DOHH2 (cell line): ENCODE results near the gene DNAH10.

ENCODE experiments used
- H3F3A ChIP-seq: fragments of 200-600 bp; sonication (generic), shearing (Covaris generic); 2 replicates; pipeline ENCODE4 v1.6.0; 2016; ENCODE audit warnings: antibody characterized with exemption, mild to moderate bottlenecking; ENCODE audit not compliant: control insufficient read depth, insufficient read depth
- H3K27ac ChIP-seq: fragments of 200-600 bp; sonication (generic); 2 replicates; pipeline ENCODE4 v1.5.1; 2014; ENCODE audit warnings: low read depth, mild to moderate bottlenecking, low read length, moderate library complexity
- H3K27me3 ChIP-seq: fragments of 200-600 bp; sonication (generic); 2 replicates; pipeline ENCODE4 v1.6.1; 2014; ENCODE audit warnings: mild to moderate bottlenecking, low read length, mixed read lengths; ENCODE audit not compliant: control insufficient read depth
- H3K36me3 ChIP-seq: fragments of 200-600 bp; sonication (generic); 2 replicates; pipeline ENCODE4 v1.6.1; 2014; ENCODE audit warnings: mild to moderate bottlenecking, low read length, moderate library complexity, mixed read lengths; ENCODE audit not compliant: control insufficient read depth
- H3K4me1 ChIP-seq: fragments of 200-600 bp; sonication (generic); 2 replicates; pipeline ENCODE4 v1.6.1; 2014; ENCODE audit warnings: mild to moderate bottlenecking, low read length, mixed read lengths; ENCODE audit not compliant: control insufficient read depth
- H3K4me2 ChIP-seq: fragments of 200-600 bp; sonication (generic); 2 replicates; pipeline ENCODE4 v1.6.0; 2014; ENCODE audit warnings: mild to moderate bottlenecking, low read length, moderate library complexity
- H3K4me3 ChIP-seq: fragments of 200-600 bp; sonication (generic); 2 replicates; pipeline ENCODE4 v1.5.1; 2014; ENCODE audit warnings: mild to moderate bottlenecking, low read length, mixed read lengths
- H3K79me2 ChIP-seq: fragments of 200-600 bp; sonication (generic); 2 replicates; pipeline ENCODE4 v1.6.1; 2014; ENCODE audit warnings: mild to moderate bottlenecking, low read length, mixed read lengths; ENCODE audit not compliant: control insufficient read depth
- H3K9me2 ChIP-seq: fragments of 200-600 bp; sonication (generic); replicated peaks from 2 replicates; pipeline ENCODE4 v1.6.1; 2014; ENCODE audit warnings: mild to moderate bottlenecking, low read length, mixed read lengths; ENCODE audit not compliant: control insufficient read depth
- H3K9me3 ChIP-seq: fragments of 200-600 bp; sonication (generic); 2 replicates; pipeline ENCODE4 v1.6.1; 2014; ENCODE audit warnings: antibody characterized with exemption, low read length, mixed read lengths; ENCODE audit not compliant: control insufficient read depth, insufficient read depth
- H4K20me1 ChIP-seq: fragments of 200-600 bp; sonication (generic); 2 replicates; pipeline ENCODE4 v1.6.0; 2014; ENCODE audit warnings: low read depth, mild to moderate bottlenecking, antibody characterized with exemption, low read length, moderate library complexity; ENCODE audit not compliant: control insufficient read depth, insufficient read depth
- CTCF ChIP-seq: fragments of 200-600 bp; sonication (generic); IDR thresholded peaks from one replicate; pipeline ENCODE4 v1.5.1; 2014; ENCODE audit warnings: antibody characterized with exemption, mild to moderate bottlenecking, low read depth, low read length; ENCODE audit not compliant: poor library complexity, severe bottlenecking
- EZH2phosphoT487 ChIP-seq: fragments of 200-600 bp; sonication (generic); IDR thresholded peaks from 2 replicates; pipeline ENCODE4 v1.6.1; 2017; ENCODE audit warnings: borderline replicate concordance, mild to moderate bottlenecking, antibody characterized with exemption, low read length, moderate library complexity, mixed read lengths

DNAH10 gene

GRCh38 chr12:123807002-123807401 lies 44.9 kb downstream of the DNAH10 start:
- Histone ChIP-seq H3K9me3 (no peaks in the 10 kb centered on the region), H4K20me1 (no peaks in the 10 kb centered on the region)
- no peak for TF ChIP-seq CTCF
- TF ChIP-seq EZH2phosphoT487 = no peak

GRCh38 chr12:123807670-123808069 lies 45.6 kb downstream of the DNAH10 start:
- Histone ChIP-seq H3K36me3 (no peaks in the 10 kb centered on the region), H3K79me2 (no peaks in the 10 kb centered on the region), H3K4me1 (no peaks in the 10 kb centered on the region), H3K27ac (no peak overlapping the region), H4K20me1 (no peaks in the 10 kb centered on the region), H3F3A (no peaks in the 10 kb centered on the region), H3K27me3 (0 out of 2 replicates have a peak, but pooled peaks cover 4% of the 10 kb centered on the region), H3K9me2 (no peaks in the 10 kb centered on the region), H3K4me2 (no peak overlapping the region), H3K4me3 (no peak overlapping the region), H3K9me3 (no peaks in the 10 kb centered on the region)
- TF ChIP-seq EZH2phosphoT487 (no peak), CTCF (no peak)

More at GRCh38 chr12:123807002-123807401, 44.9 kb downstream of the DNAH10 start:
- H3K27ac ChIP-seq = no peak overlapping the region
- H3K4me1 ChIP-seq = no peaks in the 10 kb centered on the region
- H3K9me2 ChIP-seq = no peaks in the 10 kb centered on the region
- no peaks in the 10 kb centered on the region for H3K79me2 ChIP-seq
- H3K27me3 ChIP-seq = 0 out of 2 replicates have a peak, but pooled peaks cover 4% of the 10 kb centered on the region
- no peaks in the 10 kb centered on the region for H3K36me3 ChIP-seq
- no peak overlapping the region for H3K4me2 ChIP-seq
- no peak overlapping the region for H3K4me3 ChIP-seq
- no peaks in the 10 kb centered on the region for H3F3A ChIP-seq

- no peaks in the 10 kb centered on the region for H3K9me3 ChIP-seq
- H3K27ac ChIP-seq = no peak overlapping the region
- 0 out of 2 replicates have a peak, but pooled peaks cover 4% of the 10 kb centered on the region for H3K27me3 ChIP-seq
- H3K4me2 ChIP-seq = no peak overlapping the region
- no peaks in the 10 kb centered on the region for H4K20me1 ChIP-seq
- no peaks in the 10 kb centered on the region for H3K79me2 ChIP-seq
- H3K4me1 ChIP-seq = no peaks in the 10 kb centered on the region
- no peak overlapping the region for H3K4me3 ChIP-seq
- no peaks in the 10 kb centered on the region for H3K36me3 ChIP-seq
- no peaks in the 10 kb centered on the region for H3K9me2 ChIP-seq
- TF ChIP-seq CTCF (no peak), EZH2phosphoT487 (no peak)
- H3F3A ChIP-seq = no peaks in the 10 kb centered on the region
Measured at GRCh38 chr12:123808167-123808566, 46.1 kb downstream of the DNAH10 start.

- H3K79me2 ChIP-seq = no peaks in the 10 kb centered on the region
- H3K9me2 ChIP-seq = no peaks in the 10 kb centered on the region
- TF ChIP-seq CTCF (no peak), EZH2phosphoT487 (no peak)
- H3K27ac ChIP-seq = no peak overlapping the region
- no peaks in the 10 kb centered on the region for H4K20me1 ChIP-seq
- H3K9me3 ChIP-seq = no peaks in the 10 kb centered on the region
- H3K36me3 ChIP-seq = no peaks in the 10 kb centered on the region
- no peaks in the 10 kb centered on the region for H3K4me1 ChIP-seq
- H3K4me3 ChIP-seq = no peak overlapping the region
- no peak overlapping the region for H3K4me2 ChIP-seq
- no peaks in the 10 kb centered on the region for H3F3A ChIP-seq
- peaks cover 4% of the 10 kb centered on the region; the same call in 1 of the 2 replicates for H3K27me3 ChIP-seq
Measured at GRCh38 chr12:123813349-123813748, 51.2 kb downstream of the DNAH10 start.
